Esophagus squamous epithelium (tissue), 5 donors: Measurements from ENCODE around the gene ABLIM2. TPM values are rescaled to one million over a fixed set of nuclear protein-coding genes. Genes with fewer than 3 reads are reported as not detected.

Source experiments
- DNase-seq: peaks from one replicate; lab custom pipeline; 2025; lab: John Stamatoyannopoulos, UW
- H3K27ac ChIP-seq, 4 donors: fragments of 200-600 bp; sonication (generic); one replicate each; pipeline ENCODE4 v1.5.1; 2016 to 2019; ENCODE audit warnings: mild to moderate bottlenecking in 1 of 4
- H3K27me3 ChIP-seq, 4 donors: fragments of 200-600 bp; sonication (generic); 1 replicate in 3 of 4; 2 replicates in 1 of 4; pipeline versions ENCODE4 v1.5.1 to v1.6.0; 2017 to 2021; ENCODE audit warnings: antibody characterized with exemption in 1 of 4
- H3K36me3 ChIP-seq, 3 donors: fragments of 200-600 bp; sonication (generic); one replicate each; pipeline ENCODE4 v1.5.1; 2016 to 2019
- H3K4me1 ChIP-seq, 3 donors: fragments of 200-600 bp; sonication (generic); one replicate each; pipeline ENCODE4 v1.5.1; 2017 to 2019
- H3K4me3 ChIP-seq, 4 donors: fragments of 200-600 bp; sonication (generic); 1 replicate in 3 of 4; 2 replicates in 1 of 4; pipeline ENCODE4 v1.5.1; 2016 to 2019; ENCODE audit warnings: mild to moderate bottlenecking in 2 of 4, moderate library complexity in 1 of 4
- H3K9me3 ChIP-seq, 3 donors: fragments of 200-600 bp; sonication (generic); one replicate each; pipeline ENCODE4 v1.5.1; 2016 to 2019
- POLR2A ChIP-seq, 4 donors: fragments of 450-650 bp; IDR thresholded peaks; one replicate each; pipeline ENCODE4 v1.6.1; 2017; ENCODE audit warnings: antibody characterized with exemption in 4 of 4, mild to moderate bottlenecking in 4 of 4, moderate library complexity in 3 of 4
- WGBS, 2 donors: methylation state at CpG; one replicate each; pipeline ENCODE4 v1.1.5; 2018; 5-methylcytosine and 5-hydroxymethylcytosine counted together
- intact Hi-C: fragments of 100-400 bp; cut with DNase I; formaldehyde crosslinking; loops from one replicate; pipeline ENCODE4 v1.15.0; 2022
- total RNA-seq, 4 donors: library from RNA; depleted of rRNA; stranded (reverse); fragments of >200 nt; gene quantifications; one replicate each; pipeline ENCODE4 v1.1.0, GENCODE V29; 2016
- TF ChIP-seq, protein P1 (sequence below), 6 experiments: fragments of 450-650 bp in 4 of 6; fragments of 200-600 bp in 2 of 6; sonication (generic) in 2 of 6; IDR thresholded peaks; one replicate each; pipeline ENCODE4 v1.5.1; 2016 to 2019; ENCODE audit warnings: antibody characterized with exemption in 6 of 6, mild to moderate bottlenecking in 4 of 6, moderate library complexity in 4 of 6
- donor health status: DM: yes; HTN: yes; CAD: no.

Gene ABLIM2
- total RNA-seq, 4 donors from 2014 or later: 13.5 to 26.7 (median 15.7) TPM

DNA sequence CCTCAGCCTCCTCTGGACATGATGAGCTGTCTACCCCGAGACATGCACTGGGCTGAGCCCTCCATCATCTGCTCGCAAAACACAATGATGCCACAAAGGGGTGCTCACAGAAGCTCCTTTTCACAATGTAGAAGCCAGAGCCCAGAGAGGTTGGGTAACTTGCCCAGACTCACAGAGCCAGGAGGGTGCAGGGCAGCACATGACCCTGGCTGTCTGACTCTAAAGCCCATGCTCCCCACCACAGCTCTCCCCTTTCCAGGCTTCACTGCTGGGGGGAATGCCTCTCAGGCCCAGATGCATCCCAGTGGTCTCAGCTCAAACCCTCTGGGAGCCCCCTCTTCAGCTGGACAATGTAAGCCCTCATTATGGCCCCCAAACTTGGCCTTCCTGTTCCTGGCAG lies 120.5 kb downstream of the ABLIM2 start:
- Histone ChIP-seq H3K9me3 (no peaks in the 10 kb centered on the region), H3K27me3 (no peaks in the 10 kb centered on the region), H3K4me1 (no peaks in the 10 kb centered on the region), H3K4me3 (no peak overlapping the region), H3K36me3 (peaks cover 0 to 26% (median 0%) of the 10 kb centered on the region in 3 donors), H3K27ac (no peak overlapping the region)
- no peak for DNase-seq
- 100% methylated on average over 1 of the region's 2 CpGs; no CpG with 5 or more reads in 1 of the 2 donors for WGBS, 2 donors
- TF ChIP-seq, protein P1, sequence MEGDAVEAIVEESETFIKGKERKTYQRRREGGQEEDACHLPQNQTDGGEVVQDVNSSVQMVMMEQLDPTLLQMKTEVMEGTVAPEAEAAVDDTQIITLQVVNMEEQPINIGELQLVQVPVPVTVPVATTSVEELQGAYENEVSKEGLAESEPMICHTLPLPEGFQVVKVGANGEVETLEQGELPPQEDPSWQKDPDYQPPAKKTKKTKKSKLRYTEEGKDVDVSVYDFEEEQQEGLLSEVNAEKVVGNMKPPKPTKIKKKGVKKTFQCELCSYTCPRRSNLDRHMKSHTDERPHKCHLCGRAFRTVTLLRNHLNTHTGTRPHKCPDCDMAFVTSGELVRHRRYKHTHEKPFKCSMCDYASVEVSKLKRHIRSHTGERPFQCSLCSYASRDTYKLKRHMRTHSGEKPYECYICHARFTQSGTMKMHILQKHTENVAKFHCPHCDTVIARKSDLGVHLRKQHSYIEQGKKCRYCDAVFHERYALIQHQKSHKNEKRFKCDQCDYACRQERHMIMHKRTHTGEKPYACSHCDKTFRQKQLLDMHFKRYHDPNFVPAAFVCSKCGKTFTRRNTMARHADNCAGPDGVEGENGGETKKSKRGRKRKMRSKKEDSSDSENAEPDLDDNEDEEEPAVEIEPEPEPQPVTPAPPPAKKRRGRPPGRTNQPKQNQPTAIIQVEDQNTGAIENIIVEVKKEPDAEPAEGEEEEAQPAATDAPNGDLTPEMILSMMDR (IDR thresholded peaks at IDR 0.05): no peak
- TF ChIP-seq POLR2A (IDR thresholded peaks at IDR 0.05): no peak
- intact Hi-C loops: no loop called here

DNA sequence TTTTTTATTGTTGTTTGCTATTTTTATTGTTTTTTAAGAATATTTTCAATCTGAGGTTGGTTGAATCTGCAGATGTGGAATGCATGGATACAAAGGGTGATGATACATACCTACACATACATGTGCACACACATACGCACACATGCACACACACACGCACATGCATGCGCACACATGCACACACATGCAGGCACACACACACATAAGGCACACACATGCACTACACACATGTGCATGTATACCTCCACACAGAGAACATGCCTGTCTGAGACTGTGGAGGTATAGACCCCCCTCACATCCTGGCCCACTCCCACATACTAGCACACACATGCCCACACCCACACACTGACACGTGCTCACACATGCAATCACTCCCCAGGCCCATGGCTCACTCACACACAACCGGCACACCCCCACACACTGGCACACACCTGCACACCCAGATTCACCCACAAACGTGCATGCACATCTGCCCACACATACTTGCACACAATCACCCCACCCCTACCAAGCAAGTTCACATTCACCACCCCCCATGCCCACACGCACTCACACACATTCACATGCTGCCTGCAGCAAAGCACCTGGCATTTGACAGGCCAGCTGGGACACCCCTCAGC lies 121.4 kb downstream of the ABLIM2 start:
- H3K4me3 ChIP-seq: no peak overlapping the region
- intact Hi-C loops: no loop called here
- H3K9me3 ChIP-seq: no peaks in the 10 kb centered on the region
- no peak for DNase-seq
- WGBS, 2 donors: 59 to 66% methylated on average over 7 of the region's 7 CpGs
- H3K4me1 ChIP-seq: no peaks in the 10 kb centered on the region
- H3K27me3 ChIP-seq: no peaks in the 10 kb centered on the region
- peaks cover 0 to 32% (median 0%) of the 10 kb centered on the region in 3 donors for H3K36me3 ChIP-seq
- H3K27ac ChIP-seq: no peak overlapping the region
- TF ChIP-seq, protein P1 (IDR thresholded peaks at IDR 0.05): no peak

DNA sequence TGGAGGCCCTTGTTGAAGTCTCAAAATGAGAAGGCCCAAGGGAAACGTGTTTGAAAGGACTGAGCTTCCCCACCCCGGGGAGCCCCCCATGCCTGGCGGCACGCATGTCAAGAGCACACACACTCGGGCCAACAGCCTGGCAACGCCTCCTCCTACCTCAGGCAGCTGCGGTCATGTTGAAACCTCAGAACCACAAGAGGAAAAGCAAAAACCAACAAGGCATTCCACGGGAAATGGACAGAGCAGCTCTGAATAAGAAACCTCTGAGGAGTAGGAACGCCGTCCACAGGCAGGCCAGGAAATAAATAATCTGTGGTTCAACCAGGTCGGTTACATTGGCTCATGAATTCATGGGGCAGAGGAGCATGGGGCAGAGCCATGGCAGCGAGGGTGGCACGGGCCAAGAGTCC lies 123.2 kb downstream of the ABLIM2 start:
- intact Hi-C loops: no loop called here
- WGBS, 2 donors: 59 to 78% methylated on average over 3 to 9 of the region's 13 CpGs
- Histone ChIP-seq H3K4me1 (peaks cover 2 to 10% (median 7%) of the 10 kb centered on the region in 3 donors), H3K27me3 (no peaks in the 10 kb centered on the region), H3K36me3 (peaks cover 0 to 46% (median 0%) of the 10 kb centered on the region in 3 donors), H3K27ac (no peak overlapping the region), H3K4me3 (no peak overlapping the region), H3K9me3 (no peaks in the 10 kb centered on the region)
- no peak for DNase-seq
- TF ChIP-seq, protein P1 (IDR thresholded peaks at IDR 0.05): no peak
- TF ChIP-seq POLR2A (IDR thresholded peaks at IDR 0.05): no peak

DNA sequence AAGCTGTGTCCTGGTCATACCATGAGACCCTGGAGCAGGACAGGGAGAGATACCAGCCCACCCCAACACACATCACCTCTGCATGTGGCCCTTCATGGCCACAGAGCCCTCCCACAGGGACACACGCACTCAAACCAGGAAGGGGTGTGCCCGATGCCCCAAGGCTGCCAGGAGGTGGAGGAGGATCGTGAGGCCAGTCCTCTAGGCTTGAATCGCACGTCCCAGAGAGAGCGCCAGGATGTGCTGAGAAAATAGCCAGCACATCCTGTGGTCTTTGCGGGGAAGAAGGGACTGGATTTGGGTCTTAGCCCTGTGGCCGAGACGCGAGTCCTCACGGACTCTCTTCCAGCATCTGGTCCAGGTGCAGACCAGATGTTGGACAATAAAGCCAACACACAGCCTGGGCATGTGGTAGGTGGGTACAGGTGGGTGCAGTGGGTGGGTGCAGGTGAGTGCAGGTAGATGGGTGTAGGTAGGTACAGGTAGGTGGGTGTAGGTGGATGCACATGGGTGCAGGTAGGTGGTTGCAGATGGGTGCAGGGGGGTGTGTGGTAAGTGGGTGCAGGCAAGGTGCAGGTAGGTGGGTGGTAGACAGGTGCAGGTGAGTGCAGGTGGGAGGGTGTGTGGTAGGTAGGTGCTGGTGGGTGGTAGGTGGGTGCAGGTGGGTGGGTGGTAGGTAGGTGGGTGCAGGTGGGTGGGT lies 124.6 kb downstream of the ABLIM2 start:
- intact Hi-C loops: no loop called here
- Histone ChIP-seq H3K9me3 (no peaks in the 10 kb centered on the region), H3K4me3 (no peak overlapping the region), H3K27me3 (no peaks in the 10 kb centered on the region), H3K4me1 (peaks cover 10 to 23% (median 11%) of the 10 kb centered on the region in 3 donors), H3K27ac (no peak overlapping the region), H3K36me3 (peaks cover 0 to 48% (median 0%) of the 10 kb centered on the region in 3 donors)
- no peak for DNase-seq
- 69 to 83% methylated on average over 5 to 8 of the region's 11 CpGs for WGBS, 2 donors
- TF ChIP-seq POLR2A (IDR thresholded peaks at IDR 0.05): no peak
- TF ChIP-seq, protein P1 (IDR thresholded peaks at IDR 0.05): no peak

DNA sequence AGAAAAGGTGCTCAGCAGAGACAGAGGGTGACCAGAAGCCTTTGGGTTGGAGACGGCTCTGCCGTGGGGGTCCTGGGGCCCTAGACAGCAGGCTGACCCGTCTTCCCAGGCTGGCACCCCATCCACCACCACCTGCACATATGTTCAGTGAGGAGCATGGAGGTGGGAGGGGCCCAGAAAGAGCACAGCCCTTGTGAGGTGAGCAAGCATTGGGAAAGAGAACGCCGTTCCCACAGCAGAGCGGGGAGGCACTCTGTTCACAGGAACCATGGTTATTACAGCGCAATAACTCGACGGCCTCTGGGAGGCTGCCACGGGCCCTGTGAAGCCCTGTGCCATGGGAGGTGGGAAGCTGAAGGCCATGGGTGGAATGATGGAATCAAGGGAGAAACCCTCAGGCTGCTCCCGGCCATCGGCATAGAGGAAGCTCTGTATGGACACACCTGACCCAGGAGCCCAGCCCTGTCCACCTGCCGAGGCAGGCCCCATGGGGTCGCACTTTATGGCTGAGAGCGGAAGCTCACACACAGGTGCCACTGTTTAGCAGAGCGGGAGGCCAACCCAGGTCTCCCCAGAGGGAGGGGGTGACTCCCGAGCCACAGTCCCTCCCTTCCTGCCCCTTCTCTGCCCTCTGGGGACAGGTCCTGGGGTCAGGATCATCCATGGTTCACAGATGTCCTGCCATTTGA lies 125.4 kb downstream of the ABLIM2 start:
- no peak overlapping the region for H3K4me3 ChIP-seq
- peaks cover 0 to 50% (median 0%) of the 10 kb centered on the region in 3 donors for H3K36me3 ChIP-seq
- intact Hi-C loops: no loop called here
- TF ChIP-seq, protein P1 (IDR thresholded peaks at IDR 0.05): no peak
- no peak for TF ChIP-seq POLR2A (IDR thresholded peaks at IDR 0.05)
- H3K4me1 ChIP-seq: peaks cover 10 to 23% (median 11%) of the 10 kb centered on the region in 3 donors
- H3K9me3 ChIP-seq: no peaks in the 10 kb centered on the region
- no peaks in the 10 kb centered on the region for H3K27me3 ChIP-seq
- DNase-seq: no peak
- WGBS, 2 donors: 85 to 87% methylated on average over 9 to 10 of the region's 17 CpGs
- no peak overlapping the region for H3K27ac ChIP-seq
